Jurkat, Clone E6-1 (cell line): Measurements from ENCODE around the gene GPR141.
"Not testable (repeated sequence)": the region's sequence is repeated elsewhere in the genome, so short reads cannot be mapped to it uniquely, and the experiment has no call there.

Experiments used
- DNase-seq: peaks from one replicate; pipeline ENCODE4 v3.0.0-alpha.2; 2011; ENCODE audit warnings: low read depth, low spot score
- H3K4me3 ChIP-seq: 2 replicates; pipeline ENCODE4 v1.5.1; 2011; ENCODE audit warnings: mild to moderate bottlenecking, low read length, control low read depth, moderate library complexity

GPR141 gene

DNA sequence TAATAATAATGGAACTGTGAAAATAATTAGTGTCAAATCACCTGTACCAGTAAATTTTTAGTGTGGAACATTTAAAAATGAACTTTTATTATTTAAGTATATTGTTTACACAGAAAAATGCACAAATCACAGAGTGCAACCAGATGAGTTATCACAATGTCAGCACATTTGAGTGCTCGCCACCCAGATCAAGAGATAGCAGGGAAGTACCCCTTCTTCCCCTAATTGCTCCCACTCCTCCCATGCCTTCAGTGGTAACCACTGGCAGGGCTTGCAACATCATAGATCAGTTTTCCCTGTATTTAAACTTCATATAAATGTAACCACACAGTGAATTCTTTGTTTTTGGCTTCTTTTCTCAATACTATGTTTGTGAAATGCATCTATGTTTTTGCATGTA is 7.8 kb upstream of the GPR141 start:
- H3K4me3 ChIP-seq: no peak overlapping the region
- DNase-seq: no peak

- H3K4me3 ChIP-seq: no peak overlapping the region
- DNase-seq: no peak
These were observed 1.4 kb downstream of the GPR141 start for GRCh38 chr7:37684927-37685326.

DNA sequence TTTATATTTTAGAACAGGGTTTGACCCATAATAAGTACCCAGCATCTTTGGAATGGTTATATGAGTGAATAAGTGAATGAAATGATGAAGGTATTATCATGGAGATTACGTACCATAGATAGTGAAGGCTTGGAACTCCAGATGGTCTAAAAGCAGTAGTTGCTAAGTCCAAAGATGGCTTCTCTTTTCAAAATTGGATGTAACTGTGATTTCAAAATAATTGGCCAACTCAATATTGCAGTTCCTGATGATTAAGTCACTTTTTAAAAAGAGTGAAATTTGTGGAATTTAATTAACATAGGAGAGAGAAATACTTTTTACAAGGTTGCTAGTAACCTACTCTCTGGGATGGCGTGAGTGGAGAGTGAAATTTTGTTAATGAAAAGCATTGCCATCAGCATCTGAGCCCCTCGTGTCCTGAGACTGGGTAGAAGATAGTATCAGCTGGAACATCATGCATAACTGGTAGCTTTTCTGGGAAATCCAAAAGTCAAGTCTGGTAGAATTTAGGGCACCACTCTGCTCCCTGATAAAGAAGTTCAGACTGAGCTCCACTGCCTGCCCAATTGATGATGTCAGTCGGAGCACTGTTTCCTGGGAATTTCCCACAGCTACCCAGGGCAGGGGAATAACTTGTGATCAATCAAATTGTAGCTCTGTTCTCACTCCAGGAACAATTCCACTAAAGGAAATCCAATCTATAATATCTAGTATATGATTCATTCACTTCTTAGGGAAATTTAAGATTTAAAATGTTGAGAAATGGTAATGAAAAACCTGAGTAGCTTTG is 3.2 kb downstream of the GPR141 start:
- H3K4me3 ChIP-seq: no peak overlapping the region
- no peak for DNase-seq

DNA sequence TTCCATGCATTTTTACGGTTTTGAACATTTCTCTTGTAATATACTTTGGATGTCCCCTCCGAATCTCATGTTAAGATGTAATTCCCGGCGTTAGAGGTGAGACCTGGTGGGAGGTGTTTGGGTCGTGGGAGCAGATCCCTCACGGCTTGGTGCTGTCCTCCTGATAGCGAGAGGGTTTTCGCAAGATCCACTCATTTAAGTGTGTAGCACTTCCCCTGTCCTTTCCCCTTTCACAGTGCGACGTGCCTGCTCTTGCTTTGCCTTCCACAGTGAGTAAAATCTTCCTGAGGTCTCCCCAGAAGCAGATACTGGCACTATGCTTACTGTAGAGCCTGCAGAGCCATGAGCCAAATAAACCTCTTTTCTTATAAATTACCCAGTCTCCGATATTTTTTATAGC is 6.6 kb downstream of the GPR141 start:
- H3K4me3 ChIP-seq: no peak overlapping the region
- no peak for DNase-seq

DNA sequence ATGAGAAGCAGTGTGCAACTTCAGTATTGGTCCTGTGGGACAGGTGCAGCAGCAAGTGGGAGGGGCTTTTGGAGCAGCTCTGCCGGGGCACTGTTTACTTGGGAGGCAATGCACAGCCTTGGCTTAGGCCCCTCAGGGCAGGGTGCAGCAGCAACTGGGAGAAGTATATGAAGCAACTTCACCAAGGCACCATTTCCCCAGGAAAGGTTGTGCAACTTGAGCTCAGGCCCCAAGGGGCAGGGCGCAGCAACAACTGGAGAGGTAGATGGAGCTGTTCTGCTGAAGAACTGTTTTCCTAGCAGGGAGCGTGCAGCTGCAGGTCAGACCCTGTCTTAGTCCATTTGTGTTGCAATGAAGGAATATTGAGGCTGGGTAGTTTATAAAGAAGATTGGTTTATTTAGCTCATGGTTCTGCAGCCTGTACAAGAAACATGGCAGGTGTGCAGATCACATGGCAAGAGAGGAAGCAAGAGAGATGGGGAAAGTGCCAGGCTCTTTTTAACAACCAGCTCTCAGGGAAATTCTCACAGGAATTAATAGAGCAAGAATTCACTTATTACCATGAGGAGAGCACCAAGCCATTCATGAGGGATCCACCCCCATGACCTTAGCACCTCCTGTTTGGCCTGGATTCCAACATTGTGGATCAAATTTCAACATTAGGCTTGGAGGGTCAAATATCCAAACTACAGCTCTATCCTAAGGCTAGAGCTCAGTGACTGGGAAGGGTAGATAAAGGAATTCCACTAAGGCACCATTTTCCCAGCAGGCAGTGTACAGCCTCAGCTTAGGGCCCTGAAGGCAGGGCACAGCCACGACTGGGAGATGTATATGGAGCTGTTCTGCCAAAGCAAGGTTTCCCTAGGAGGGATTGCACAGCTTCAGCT is 10.9 kb downstream of the GPR141 start:
- no peak for DNase-seq
- no peak overlapping the region for H3K4me3 ChIP-seq

- H3K4me3 ChIP-seq: no peak overlapping the region
- no peak for DNase-seq
These were observed 14.7 kb downstream of the GPR141 start for GRCh38 chr7:37698276-37698675.

DNA sequence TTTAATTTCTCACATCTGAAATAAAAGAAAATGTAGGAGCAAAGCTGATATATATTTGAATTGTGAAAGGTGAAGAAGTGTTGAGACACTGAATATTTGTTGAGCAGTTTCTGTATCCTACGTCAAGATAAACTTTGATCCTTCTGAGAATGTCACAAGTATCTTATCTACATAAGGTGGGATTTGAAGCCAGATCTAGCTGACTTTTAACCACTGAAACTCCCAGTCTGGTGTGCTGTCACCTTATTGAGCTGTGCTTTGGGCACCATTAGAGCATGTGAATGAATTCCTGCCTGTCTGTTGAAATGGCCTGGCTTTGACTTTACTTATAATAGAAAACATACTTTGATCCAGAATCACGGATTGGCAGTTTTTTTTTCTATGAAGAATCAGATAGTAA is 15.2 kb downstream of the GPR141 start:
- no peak overlapping the region for H3K4me3 ChIP-seq
- DNase-seq: no peak

GRCh38 chr7:37701769-37702168 is 18.2 kb downstream of the GPR141 start:
- H3K4me3 ChIP-seq: no peak overlapping the region
- no peak for DNase-seq

DNA sequence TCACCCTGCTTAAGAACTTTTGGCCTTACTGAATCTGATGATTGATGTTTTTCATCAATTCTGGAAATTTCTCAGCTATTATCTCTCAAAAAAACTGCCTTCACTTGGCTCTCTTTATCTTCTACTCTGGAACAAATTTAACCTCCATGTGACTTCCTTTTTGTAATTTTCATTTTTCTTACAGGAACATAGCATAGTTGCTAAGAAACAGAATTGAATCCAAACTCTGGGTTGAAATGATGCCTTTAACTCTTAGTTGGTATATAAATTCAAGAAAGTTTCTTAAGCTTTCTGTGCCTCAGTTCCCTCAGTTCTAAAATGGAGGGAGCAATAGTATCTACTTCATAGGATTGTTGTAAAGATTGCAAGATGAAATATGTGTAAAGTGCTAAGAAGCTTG is 19.8 kb downstream of the GPR141 start:
- DNase-seq: no peak

GRCh38 chr7:37704328-37704833 is 20.8 kb downstream of the GPR141 start:
- not testable (repeated sequence) for DNase-seq

More for the DNA sequence above, 19.8 kb downstream of the GPR141 start:
- no peak overlapping the region for H3K4me3 ChIP-seq

DNA sequence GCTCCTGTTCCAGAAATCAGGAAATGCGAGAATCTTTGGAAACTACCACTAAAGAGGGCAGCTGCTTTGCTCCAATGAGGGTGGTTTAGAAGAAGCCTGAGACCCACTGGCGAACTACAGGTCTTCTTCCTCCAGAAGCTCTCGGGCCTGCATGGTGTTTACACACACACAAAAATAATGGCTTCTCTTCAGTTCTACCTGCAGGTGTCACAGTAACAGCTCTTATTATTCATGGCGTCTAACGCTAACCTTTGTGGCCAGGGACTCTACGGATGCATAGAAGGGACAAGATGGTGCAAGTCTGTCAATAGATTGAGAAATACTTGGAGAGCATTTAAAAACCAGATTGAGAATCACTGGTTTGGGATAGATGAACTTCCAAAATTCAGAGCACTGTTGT is 22.4 kb downstream of the GPR141 start:
- DNase-seq: no peak
- no peak overlapping the region for H3K4me3 ChIP-seq

More at GRCh38 chr7:37704328-37704833, 20.8 kb downstream of the GPR141 start:
- H3K4me3 ChIP-seq: not testable (repeated sequence)

DNA sequence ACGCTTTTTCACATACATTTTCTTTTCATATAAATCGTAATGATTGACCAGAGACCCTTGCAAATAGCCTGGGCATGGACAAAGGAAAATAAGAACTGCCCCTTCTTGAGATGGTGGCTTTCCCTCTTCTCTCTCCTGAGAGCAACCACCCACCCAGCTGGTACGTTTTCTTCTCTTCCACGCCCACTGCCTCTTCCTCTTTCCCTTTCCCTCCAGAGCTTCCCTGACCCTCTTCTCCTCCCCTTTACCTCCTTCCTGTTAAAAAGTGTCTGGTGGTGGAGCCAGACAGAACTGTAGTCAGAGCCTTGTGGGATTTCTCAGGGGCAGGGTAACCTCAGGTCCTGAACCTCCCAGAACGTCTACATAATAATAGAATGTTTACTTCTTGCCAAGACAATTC is 23.2 kb downstream of the GPR141 start:
- H3K4me3 ChIP-seq: no peak overlapping the region
- no peak for DNase-seq

GRCh38 chr7:37707754-37708485 is 24.4 kb downstream of the GPR141 start:
- DNase-seq: no peak
- H3K4me3 ChIP-seq: no peak overlapping the region

DNA sequence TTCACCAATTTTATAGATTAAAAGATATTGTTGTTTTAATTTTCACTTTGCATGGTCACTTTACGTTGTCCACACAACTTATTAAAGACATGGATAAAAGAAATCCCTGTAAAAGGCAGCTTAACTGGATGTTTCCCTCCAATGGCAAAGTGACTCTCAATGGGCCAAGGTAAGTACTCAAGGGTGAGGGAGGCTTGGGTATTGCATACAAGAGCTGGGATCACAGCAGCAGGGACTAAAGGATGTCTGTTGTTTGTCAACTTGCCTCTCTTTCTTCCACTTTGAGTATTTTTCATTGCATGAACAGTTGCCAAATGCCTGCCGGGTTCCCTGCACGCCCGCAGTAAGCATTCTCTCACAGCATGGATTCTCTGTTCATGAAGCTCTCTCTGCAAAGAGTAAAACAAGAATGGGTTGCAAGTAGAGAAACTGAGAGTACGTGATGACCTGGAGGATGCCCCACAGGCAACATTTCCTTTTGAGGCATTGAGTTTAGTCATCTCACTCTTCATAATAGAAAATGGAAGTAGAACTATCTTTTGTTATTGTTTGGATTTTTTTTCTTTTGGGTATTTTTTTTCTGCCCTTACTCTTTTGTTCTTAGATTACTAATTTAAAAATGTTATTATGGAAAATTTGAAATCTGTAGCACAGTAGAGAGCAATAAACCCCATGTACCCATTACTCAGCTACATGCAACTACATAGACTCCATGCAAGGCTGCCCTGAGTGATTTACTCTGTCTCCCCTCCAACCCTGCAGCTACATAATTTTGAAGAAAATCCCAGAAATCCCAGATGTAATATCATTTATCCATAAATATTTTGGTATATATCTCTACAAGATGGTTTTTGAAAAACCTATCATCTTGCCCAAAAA is 26.3 kb downstream of the GPR141 start:
- H3K4me3 ChIP-seq: no peak overlapping the region
- DNase-seq: no peak

DNA sequence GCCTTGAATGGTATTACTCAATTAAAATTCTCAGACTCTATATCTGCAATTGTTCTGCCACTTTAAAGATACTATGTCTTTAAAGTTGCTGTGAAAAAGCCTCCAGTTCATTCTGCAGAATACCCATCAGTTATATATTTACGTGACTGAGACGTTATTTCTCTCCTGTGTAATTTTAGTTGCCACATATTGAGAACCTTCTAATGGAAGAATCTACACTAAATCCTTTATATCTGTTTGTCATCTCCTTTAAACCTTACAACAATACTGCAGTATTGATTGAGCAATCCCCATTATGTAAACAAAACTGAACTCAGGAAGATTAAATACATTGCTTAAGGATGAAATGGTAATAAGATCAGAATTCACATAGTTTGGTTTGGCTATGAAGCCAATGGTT is 30.0 kb downstream of the GPR141 start:
- no peak for DNase-seq

DNA sequence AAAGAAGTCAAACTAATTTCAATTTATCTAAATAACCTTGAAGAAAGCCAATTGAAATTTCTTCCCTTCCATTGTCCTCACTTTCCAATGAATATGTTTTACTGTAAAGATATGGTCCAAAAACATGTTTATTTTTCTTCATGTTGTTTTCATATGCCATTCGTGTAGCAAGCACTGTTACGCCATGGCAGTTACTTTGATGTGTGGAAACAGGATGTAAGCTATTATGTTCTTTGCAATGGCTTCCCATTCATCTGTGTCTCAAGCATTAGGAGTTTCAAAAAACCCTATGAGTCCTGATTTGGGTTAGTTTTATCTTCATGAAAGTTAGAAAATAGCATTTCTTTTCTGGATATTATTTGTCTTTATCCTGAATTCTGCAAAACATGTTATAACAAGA is 31.0 kb downstream of the GPR141 start:
- DNase-seq: peak; percentile 61
- H3K4me3 ChIP-seq: no peak overlapping the region

More for the DNA sequence above, 30.0 kb downstream of the GPR141 start:
- no peak overlapping the region for H3K4me3 ChIP-seq

DNA sequence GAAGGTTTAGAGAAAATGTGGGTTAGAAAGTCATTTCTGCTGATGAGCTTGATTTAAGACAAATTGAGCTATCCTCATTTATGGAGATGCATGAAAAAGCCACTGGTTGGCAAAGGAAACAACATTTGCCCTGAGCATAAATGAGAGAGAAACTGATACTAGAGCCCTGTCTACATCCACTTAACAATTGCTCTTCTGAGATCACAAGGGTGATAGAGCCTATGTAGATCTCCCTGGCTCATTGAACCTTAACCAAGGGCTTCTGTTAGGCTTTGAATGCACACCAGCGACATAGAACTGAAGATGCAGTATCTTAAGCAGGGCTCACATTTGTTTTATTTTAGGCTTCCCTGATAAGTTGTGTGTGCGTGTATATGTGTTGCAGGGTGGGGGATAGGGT is 35.0 kb downstream of the GPR141 start:
- H3K4me3 ChIP-seq: no peak overlapping the region
- no peak for DNase-seq

DNA sequence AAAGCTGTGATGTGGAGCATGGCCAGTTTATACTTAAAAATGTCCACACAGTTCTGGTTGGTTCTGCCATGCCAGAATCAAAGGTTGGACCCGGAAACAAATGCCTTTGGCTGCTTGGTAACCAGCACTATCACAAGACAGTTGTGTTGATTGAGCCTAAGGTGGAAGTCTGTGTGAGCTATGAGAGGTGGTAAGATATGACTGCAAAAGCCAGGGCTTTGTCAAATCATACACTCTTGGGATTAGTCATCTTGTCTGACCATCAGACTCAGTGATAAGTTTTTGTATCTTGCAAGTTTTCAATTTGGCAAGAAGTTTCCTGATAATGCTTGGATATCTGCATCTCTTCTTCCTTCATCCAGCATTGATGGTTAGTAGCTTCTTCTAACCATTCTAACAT is 35.5 kb downstream of the GPR141 start:
- no peak for DNase-seq
- H3K4me3 ChIP-seq: no peak overlapping the region

- DNase-seq: no peak
- no peak overlapping the region for H3K4me3 ChIP-seq
These were observed 41.2 kb downstream of the GPR141 start for GRCh38 chr7:37724732-37725131.
